GM21423 (cell line): ENCODE measurements around the gene DPF3.

ENCODE experiments used
- ATAC-seq: cut with Tn5 transposase; IDR thresholded peaks from one replicate; pipeline ENCODE4 v1.9.1; 2021; ENCODE audit warnings: mild to moderate bottlenecking, moderate library complexity; ENCODE audit not compliant: unreplicated experiment

The DPF3 gene

GRCh38 chr14:72904840-72905561 is 11.1 kb upstream of the DPF3 start:
- ATAC-seq: no peak

- no peak for ATAC-seq
Measured at GRCh38 chr14:72904218-72904617, 10.3 kb upstream of the DPF3 start.

GRCh38 chr14:72903716-72904115 is 9.8 kb upstream of the DPF3 start:
- no peak for ATAC-seq

- no peak for ATAC-seq
Measured at GRCh38 chr14:72902801-72903530, 9.1 kb upstream of the DPF3 start.

- ATAC-seq: no peak
Measured at GRCh38 chr14:72901361-72901760, 7.5 kb upstream of the DPF3 start.

GRCh38 chr14:72898448-72898847 is 4.5 kb upstream of the DPF3 start:
- ATAC-seq: no peak

GRCh38 chr14:72894623-72895378 is 900 bp upstream of the DPF3 start:
- no peak for ATAC-seq

GRCh38 chr14:72894323-72894622 is 372 bp upstream of the DPF3 start:
- no peak for ATAC-seq

GRCh38 chr14:72892879-72893635 is 844 bp downstream of the DPF3 start:
- peak; percentile 5 for ATAC-seq

GRCh38 chr14:72892103-72892878 is 1.6 kb downstream of the DPF3 start:
- ATAC-seq: no peak

- no peak for ATAC-seq
Measured at GRCh38 chr14:72891666-72892102, 2.2 kb downstream of the DPF3 start.

GRCh38 chr14:72889366-72889765 is 4.5 kb downstream of the DPF3 start:
- ATAC-seq: no peak

- ATAC-seq: no peak
Measured at GRCh38 chr14:72888636-72889201, 5.2 kb downstream of the DPF3 start.

- no peak for ATAC-seq
Measured at GRCh38 chr14:72888192-72888591, 5.7 kb downstream of the DPF3 start.

- ATAC-seq: no peak
Measured at GRCh38 chr14:72887514-72887913, 6.4 kb downstream of the DPF3 start.

- ATAC-seq: no peak
Measured at GRCh38 chr14:72884386-72884785, 9.5 kb downstream of the DPF3 start.

GRCh38 chr14:72883961-72884360 is 9.9 kb downstream of the DPF3 start:
- ATAC-seq: peak; percentile 42

GRCh38 chr14:72883109-72883508 is 10.8 kb downstream of the DPF3 start:
- ATAC-seq: no peak

GRCh38 chr14:72882463-72882862 is 11.4 kb downstream of the DPF3 start:
- no peak for ATAC-seq

- ATAC-seq: no peak
Measured at GRCh38 chr14:72882047-72882446, 11.9 kb downstream of the DPF3 start.
